Measurements from ENCODE around the gene PPP1R1C. TPM values are rescaled to one million over a fixed set of nuclear protein-coding genes. Genes with fewer than 3 reads are reported as not detected.

The PPP1R1C gene
- total RNA-seq, 1 donor from 2014 or later: 0.50 TPM

DNA sequence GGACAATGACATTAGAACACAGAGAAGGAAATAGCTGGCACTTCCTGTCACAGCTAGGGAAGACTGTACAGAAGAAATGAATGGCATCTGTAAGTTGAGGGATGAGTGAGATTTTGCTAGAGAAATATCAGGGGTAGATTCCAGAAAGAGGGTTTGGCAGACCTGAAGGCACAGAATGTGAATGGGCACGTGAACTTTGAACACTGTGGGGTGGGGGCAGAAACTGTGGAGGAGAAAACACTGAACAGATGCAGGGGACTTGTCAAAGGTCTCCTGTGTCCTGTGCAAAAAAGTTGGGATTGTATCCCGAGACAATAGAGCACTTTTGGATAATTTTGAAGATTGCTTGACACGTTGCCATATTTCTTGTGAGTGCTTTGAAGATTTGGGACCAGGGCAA is 88.0 kb downstream of the PPP1R1C start:
- H3K27ac Mint-ChIP-seq (ENCODE audit: unreplicated experiment): no peak overlapping the region
- FAIRE-seq: no peak
- H3K27ac ChIP-seq (ENCODE audit: low read depth, low read length): no peak overlapping the region
- no peak for DNase-seq (ENCODE audit: low read depth)
- no peak overlapping the region for H3K9ac ChIP-seq (ENCODE audit: low read length)
- H3K4me1 Mint-ChIP-seq (ENCODE audit: low read depth, unreplicated experiment): peaks cover 11% of the 10 kb centered on the region
- H2AFZ ChIP-seq (ENCODE audit: low read depth, low read length): no peak overlapping the region
- no peaks in the 10 kb centered on the region for H3K9me3 Mint-ChIP-seq (ENCODE audit: unreplicated experiment)
- H3K36me3 ChIP-seq (ENCODE audit: insufficient read depth, low read length): no peaks in the 10 kb centered on the region
- peaks cover 3% of the 10 kb centered on the region for H3K4me1 ChIP-seq (ENCODE audit: insufficient read depth, low read length)
- no peaks in the 10 kb centered on the region for H3K79me2 ChIP-seq (ENCODE audit: insufficient read depth, low read length)
- no peaks in the 10 kb centered on the region for H3K36me3 Mint-ChIP-seq (ENCODE audit: low read depth, unreplicated experiment)
- no peak overlapping the region for H3K4me3 Mint-ChIP-seq (ENCODE audit: unreplicated experiment)
- H3K9me3 ChIP-seq (ENCODE audit: insufficient read depth, low read depth, low read length): no peaks in the 10 kb centered on the region
- H3K27me3 ChIP-seq (ENCODE audit: insufficient read depth, low read length): no peaks in the 10 kb centered on the region
- no peaks in the 10 kb centered on the region for H3K27me3 Mint-ChIP-seq (ENCODE audit: low read depth, unreplicated experiment)
- no peak overlapping the region for H3K4me2 ChIP-seq (ENCODE audit: low read length)
- TF ChIP-seq EZH2 (IDR thresholded peaks at IDR 0.05; ENCODE audit: insufficient read depth, low read length): no peak
- TF ChIP-seq, protein P1, sequence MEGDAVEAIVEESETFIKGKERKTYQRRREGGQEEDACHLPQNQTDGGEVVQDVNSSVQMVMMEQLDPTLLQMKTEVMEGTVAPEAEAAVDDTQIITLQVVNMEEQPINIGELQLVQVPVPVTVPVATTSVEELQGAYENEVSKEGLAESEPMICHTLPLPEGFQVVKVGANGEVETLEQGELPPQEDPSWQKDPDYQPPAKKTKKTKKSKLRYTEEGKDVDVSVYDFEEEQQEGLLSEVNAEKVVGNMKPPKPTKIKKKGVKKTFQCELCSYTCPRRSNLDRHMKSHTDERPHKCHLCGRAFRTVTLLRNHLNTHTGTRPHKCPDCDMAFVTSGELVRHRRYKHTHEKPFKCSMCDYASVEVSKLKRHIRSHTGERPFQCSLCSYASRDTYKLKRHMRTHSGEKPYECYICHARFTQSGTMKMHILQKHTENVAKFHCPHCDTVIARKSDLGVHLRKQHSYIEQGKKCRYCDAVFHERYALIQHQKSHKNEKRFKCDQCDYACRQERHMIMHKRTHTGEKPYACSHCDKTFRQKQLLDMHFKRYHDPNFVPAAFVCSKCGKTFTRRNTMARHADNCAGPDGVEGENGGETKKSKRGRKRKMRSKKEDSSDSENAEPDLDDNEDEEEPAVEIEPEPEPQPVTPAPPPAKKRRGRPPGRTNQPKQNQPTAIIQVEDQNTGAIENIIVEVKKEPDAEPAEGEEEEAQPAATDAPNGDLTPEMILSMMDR (IDR thresholded peaks at IDR 0.05; ENCODE audit: insufficient read depth, low read depth, low read length): no peak
- H3K4me3 ChIP-seq (ENCODE audit: insufficient read depth, low read depth, low read length): no peak overlapping the region
- no peaks in the 10 kb centered on the region for H4K20me1 ChIP-seq (ENCODE audit: insufficient read depth, low read length)

- Histone ChIP-seq H3K27ac (ENCODE audit: low read depth, low read length) (peak overlapping the region; percentile 22), H3K4me2 (ENCODE audit: low read length) (no peak overlapping the region), H2AFZ (ENCODE audit: low read depth, low read length) (no peak overlapping the region), H3K4me1 (ENCODE audit: insufficient read depth, low read length) (no peaks in the 10 kb centered on the region), H3K79me2 (ENCODE audit: insufficient read depth, low read length) (no peaks in the 10 kb centered on the region), H3K27me3 (ENCODE audit: insufficient read depth, low read length) (no peaks in the 10 kb centered on the region), H3K4me3 (ENCODE audit: insufficient read depth, low read depth, low read length) (no peak overlapping the region), H3K9me3 (ENCODE audit: insufficient read depth, low read depth, low read length) (no peaks in the 10 kb centered on the region), H3K36me3 (ENCODE audit: insufficient read depth, low read length) (no peaks in the 10 kb centered on the region), H3K9ac (ENCODE audit: low read length) (no peak overlapping the region), H4K20me1 (ENCODE audit: insufficient read depth, low read length) (no peaks in the 10 kb centered on the region)
- H3K27ac Mint-ChIP-seq (ENCODE audit: unreplicated experiment): no peak overlapping the region
- peak; percentile 17 for FAIRE-seq
- TF ChIP-seq, protein P1 (IDR thresholded peaks at IDR 0.05; ENCODE audit: insufficient read depth, low read depth, low read length): no peak
- no peak for TF ChIP-seq EZH2 (IDR thresholded peaks at IDR 0.05; ENCODE audit: insufficient read depth, low read length)
- no peaks in the 10 kb centered on the region for H3K9me3 Mint-ChIP-seq (ENCODE audit: unreplicated experiment)
- DNase-seq (ENCODE audit: low read depth): peak; percentile 44
- no peaks in the 10 kb centered on the region for H3K36me3 Mint-ChIP-seq (ENCODE audit: low read depth, unreplicated experiment)
- H3K4me3 Mint-ChIP-seq (ENCODE audit: unreplicated experiment): no peak overlapping the region
- peaks cover 8% of the 10 kb centered on the region for H3K4me1 Mint-ChIP-seq (ENCODE audit: low read depth, unreplicated experiment)
- no peaks in the 10 kb centered on the region for H3K27me3 Mint-ChIP-seq (ENCODE audit: low read depth, unreplicated experiment)
Observed at GRCh38 chr2:182077023-182077422, 91.4 kb downstream of the PPP1R1C start.

- Histone ChIP-seq H3K4me3 (ENCODE audit: insufficient read depth, low read depth, low read length) (no peak overlapping the region), H2AFZ (ENCODE audit: low read depth, low read length) (no peak overlapping the region), H3K4me2 (ENCODE audit: low read length) (no peak overlapping the region), H3K4me1 (ENCODE audit: insufficient read depth, low read length) (no peaks in the 10 kb centered on the region), H3K27ac (ENCODE audit: low read depth, low read length) (peak overlapping the region; percentile 22), H3K79me2 (ENCODE audit: insufficient read depth, low read length) (no peaks in the 10 kb centered on the region), H3K36me3 (ENCODE audit: insufficient read depth, low read length) (no peaks in the 10 kb centered on the region), H3K27me3 (ENCODE audit: insufficient read depth, low read length) (no peaks in the 10 kb centered on the region), H3K9ac (ENCODE audit: low read length) (no peak overlapping the region), H3K9me3 (ENCODE audit: insufficient read depth, low read depth, low read length) (no peaks in the 10 kb centered on the region), H4K20me1 (ENCODE audit: insufficient read depth, low read length) (no peaks in the 10 kb centered on the region)
- H3K4me1 Mint-ChIP-seq (ENCODE audit: low read depth, unreplicated experiment): peaks cover 8% of the 10 kb centered on the region
- no peaks in the 10 kb centered on the region for H3K36me3 Mint-ChIP-seq (ENCODE audit: low read depth, unreplicated experiment)
- H3K4me3 Mint-ChIP-seq (ENCODE audit: unreplicated experiment): no peak overlapping the region
- H3K27ac Mint-ChIP-seq (ENCODE audit: unreplicated experiment): no peak overlapping the region
- peak; percentile 96 for DNase-seq (ENCODE audit: low read depth)
- TF ChIP-seq, protein P1 (IDR thresholded peaks at IDR 0.05; ENCODE audit: insufficient read depth, low read depth, low read length): peak; percentile 69
- TF ChIP-seq EZH2 (IDR thresholded peaks at IDR 0.05; ENCODE audit: insufficient read depth, low read length): no peak
- no peak for FAIRE-seq
- no peaks in the 10 kb centered on the region for H3K27me3 Mint-ChIP-seq (ENCODE audit: low read depth, unreplicated experiment)
- H3K9me3 Mint-ChIP-seq (ENCODE audit: unreplicated experiment): no peaks in the 10 kb centered on the region
Observed at GRCh38 chr2:182077448-182078142, 91.9 kb downstream of the PPP1R1C start.
